ENCODE results near the gene EIF4G2. TPM values are rescaled to one million over a fixed set of nuclear protein-coding genes. Genes with fewer than 3 reads are reported as not detected.
A peak's percentile ranks its signal among the peaks of the same experiment; 100 is the strongest.
"Not testable (repeated sequence)": the region's sequence is repeated elsewhere in the genome, so short reads cannot be mapped to it uniquely, and the experiment has no call there.

Gene EIF4G2
- 567 TPM for total RNA-seq

DNA sequence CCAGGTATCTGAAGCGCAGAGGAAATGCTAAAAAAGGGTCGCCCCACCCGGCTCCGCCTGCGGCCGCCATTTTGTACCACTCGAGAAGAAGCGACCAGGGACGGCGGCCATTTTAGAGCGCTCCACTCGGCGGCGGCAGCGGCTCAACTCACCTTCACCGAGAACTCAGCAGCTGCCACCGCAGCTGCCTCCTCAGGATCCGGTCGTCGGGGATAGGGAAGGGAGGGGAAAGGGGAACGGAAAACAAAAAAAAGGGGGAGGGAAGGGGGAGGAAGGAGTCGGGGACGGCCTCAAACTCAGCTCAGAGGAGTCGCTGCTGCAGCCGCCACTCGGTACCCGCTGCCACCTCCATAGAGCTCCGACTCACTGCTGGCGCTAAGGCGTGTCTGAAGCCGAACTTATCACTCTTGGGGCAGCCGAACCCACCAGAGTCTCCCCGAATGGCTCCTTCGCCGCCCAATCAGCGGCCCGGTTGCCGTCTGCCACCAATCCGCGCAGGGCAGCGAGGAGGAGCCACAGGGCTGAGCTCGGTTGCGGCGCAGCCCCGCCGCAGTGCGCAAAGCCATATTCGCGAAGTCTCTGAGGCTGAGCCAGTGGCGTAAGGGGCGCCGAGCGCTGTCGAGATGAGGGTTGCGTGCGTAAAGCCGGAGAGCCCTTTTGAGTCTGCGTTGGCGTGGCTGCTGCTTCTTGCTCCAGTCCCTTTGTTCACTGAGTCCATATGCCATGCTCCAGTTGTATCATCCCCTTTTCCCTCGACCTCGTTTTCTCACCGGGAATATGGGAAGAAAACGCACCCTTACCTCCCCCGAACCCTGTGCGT lies at the start of gene EIF4G2:
TSS of gene EIF4G2 (minus strand) at position 374 of the 820 bp plus-strand sequence.
- peak; percentile 98 for DNase-seq (ENCODE audit: low spot score)
- intact Hi-C loops (cut with DNase I) = loop anchor here (5.0 kb wide), 1 partner anchor 49 kb away; the partner anchor contains the start of gene ZBED5

DNA sequence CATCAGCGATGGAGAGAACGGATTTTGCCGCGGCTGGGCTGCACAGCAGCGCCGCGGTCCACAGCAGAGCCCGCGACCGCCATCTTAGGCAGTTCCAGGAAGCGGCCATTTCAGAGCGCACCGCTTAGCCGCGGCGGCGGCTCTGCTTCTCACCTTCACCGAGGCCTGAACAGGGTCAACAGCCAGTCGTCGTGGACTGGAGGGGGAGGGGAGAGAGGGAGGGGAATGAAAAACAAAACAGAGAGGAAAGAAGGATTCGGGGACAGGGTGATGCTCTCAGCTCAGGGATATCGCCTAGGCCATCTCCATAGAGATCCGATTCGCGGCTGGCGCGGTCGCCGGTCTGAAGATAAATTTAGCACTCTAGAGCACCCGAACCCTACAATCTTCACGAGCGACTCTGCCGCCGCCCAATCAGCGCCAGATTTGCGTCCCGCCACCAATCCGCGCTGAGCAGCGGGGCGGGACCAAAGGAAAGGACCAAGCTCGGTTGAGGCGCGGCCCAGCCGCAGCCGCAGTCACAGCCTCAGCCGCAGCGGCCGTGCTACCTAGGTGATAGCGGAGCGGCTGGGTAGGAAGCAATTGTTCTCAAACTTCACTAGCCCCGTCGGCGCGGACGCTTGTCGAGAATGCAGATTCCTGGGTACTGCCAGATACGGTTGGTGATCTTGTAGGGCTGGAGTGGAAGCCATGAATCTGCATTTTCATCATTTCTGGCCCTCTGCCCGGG lies 49.1 kb upstream of the EIF4G2 start, which contains the start of gene ZBED5:
TSS of gene ZBED5 (minus strand) at position 345 of the 730 bp plus-strand sequence. CDS start 3,108 bp downstream, outside the sequence.
- DNase-seq (ENCODE audit: low spot score) (peak; percentile 98), ATAC-seq (peak; percentile 99)
- intact Hi-C loops (cut with DNase I) = loop anchor here (5.0 kb wide), 1 partner anchor 51 kb away; the partner anchor contains the start of gene EIF4G2

More for the DNA sequence above, at the start of gene EIF4G2:
- peak; percentile 99 for ATAC-seq

GRCh38 chr11:10857459-10857708 lies 48.7 kb upstream of the EIF4G2 start:
- DNase-seq (ENCODE audit: low spot score) (no peak), ATAC-seq (peak; percentile 0)
- intact Hi-C loops (cut with DNase I) = loop anchor here (5.0 kb wide), 1 partner anchor 50 kb away; the partner anchor contains the start of gene EIF4G2

DNA sequence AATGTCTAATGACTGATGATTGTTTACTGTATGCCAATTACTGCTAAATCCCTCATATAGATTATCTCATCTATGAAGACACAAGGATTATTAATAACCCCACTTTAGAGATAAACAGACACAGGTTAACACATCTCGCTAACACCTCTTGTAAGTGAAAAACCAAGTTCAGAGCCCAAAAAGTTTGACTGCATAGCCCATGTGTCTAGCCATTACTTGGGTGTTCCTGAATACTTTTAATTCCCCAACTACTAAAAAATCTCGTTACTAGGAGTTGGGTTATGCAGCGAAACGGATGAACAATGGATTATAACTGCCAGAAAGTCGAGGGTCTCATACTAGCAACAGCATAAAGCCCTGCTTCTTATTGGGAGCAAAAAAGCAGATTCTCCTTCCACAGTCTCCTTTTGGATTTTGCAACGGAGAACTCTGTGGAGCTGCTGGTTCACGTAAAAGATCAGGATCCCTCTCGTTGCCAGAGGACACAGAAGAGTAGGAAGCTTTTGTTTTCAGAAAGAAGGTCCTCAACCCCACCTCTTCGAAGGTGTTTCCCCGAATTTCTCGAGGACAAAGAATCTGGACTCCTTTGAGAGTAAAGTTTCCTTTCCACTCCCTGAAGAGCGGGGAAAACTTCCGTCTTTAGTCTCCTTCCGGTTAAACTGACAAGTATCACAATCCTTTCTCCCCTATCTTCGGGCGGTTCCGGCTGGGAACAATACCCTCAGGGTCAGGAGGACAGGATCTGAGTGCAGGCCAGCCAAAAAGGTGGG lies 48.1 kb upstream of the EIF4G2 start:
- DNase-seq (ENCODE audit: low spot score) = no peak
- intact Hi-C loops (cut with DNase I) = loop anchor here (5.0 kb wide), 1 partner anchor 50 kb away; the partner anchor contains the start of gene EIF4G2
- peak; percentile 5 for ATAC-seq

- intact Hi-C loops (cut with DNase I) = loop anchor here (5.0 kb wide), 1 partner anchor 48 kb away; the partner anchor contains the start of gene EIF4G2
- DNase-seq (ENCODE audit: low spot score) (no peak), ATAC-seq (no peak)
Observed at GRCh38 chr11:10855295-10855694, 46.6 kb upstream of the EIF4G2 start.

DNA sequence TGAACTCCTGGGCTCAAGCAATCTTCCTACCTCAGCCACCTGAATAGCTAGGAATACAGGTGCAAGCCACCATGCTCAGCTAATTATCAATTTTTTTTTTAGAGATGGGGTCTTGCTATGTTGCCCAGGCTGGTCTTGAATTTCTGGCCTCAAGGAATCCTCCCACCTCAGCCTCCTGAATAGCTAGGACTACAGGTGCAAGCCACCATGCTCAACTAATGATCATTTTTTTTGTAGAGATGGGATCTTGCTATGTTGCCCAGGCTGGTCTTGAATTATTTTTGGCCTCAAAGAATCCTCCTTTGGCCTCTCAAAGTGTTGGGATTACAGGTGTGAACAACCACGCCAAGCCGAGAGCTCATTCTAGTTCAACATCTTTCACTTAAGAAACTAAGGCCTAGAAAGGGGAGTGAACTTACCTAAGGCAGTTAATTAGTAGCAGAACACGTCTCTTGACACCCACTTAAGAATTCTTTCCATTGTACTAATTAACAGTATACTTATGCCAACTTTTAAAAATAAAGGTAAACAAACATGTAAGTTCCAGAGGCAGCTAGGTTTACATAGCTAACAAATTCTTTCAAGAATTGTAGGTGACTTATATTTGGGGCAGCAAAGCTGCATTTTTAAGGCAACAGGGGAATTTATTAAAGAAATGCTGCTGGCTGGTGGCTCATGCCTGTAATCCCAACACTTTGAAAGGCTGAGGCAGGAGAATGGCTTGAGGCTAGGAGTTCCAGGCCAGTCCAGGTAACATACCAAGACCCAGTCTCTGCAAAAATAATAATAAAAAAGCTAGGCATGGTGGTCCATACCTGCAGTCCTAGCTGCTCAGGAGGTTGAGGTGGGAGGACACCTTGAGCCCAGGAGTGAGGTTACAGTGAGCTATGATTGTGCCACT lies 39.5 kb upstream of the EIF4G2 start:
- intact Hi-C loops (cut with DNase I) = no loop called here
- DNase-seq (ENCODE audit: low spot score) = no peak
- no peak for ATAC-seq

DNA sequence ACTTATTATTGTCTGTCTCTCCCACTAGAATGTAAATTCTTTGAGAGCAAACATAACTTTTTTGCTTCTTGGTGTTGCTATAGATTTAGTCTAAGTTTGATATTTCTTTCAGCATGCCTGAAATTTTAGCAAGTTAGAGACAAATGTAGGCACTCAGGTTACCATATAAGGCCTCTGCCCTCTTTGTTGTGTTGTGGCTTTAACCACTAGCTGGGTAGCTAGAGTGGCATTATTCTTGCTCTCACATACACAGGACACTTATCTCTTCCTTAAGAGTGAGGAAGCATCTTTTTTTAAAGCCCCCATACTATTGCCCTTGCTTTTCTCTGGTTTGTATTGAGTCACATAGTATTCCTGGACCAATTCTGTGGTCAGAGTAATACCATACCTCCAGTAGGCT lies 37.9 kb upstream of the EIF4G2 start:
- intact Hi-C loops (cut with DNase I) = no loop called here
- ATAC-seq = no peak
- DNase-seq (ENCODE audit: low spot score) = no peak

DNA sequence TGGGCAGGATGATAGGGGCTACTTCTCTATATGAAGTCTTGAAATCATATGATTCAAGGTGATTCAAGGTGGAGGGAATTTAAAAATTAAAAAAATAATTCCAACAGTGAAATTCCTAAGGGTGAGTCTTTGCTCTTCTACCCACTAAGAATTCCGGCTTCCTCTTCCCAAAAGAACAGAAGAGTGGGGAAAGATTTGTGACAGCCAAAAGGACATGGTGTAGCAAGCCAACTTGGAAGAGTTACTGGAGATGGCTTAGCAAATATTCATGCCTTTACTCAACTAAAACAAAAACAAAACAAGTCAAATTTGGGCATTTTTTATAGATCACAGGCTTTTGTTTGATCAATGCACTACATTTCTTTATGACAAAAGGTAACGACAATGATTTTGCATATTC lies 36.9 kb upstream of the EIF4G2 start:
- ATAC-seq = no peak

DNA sequence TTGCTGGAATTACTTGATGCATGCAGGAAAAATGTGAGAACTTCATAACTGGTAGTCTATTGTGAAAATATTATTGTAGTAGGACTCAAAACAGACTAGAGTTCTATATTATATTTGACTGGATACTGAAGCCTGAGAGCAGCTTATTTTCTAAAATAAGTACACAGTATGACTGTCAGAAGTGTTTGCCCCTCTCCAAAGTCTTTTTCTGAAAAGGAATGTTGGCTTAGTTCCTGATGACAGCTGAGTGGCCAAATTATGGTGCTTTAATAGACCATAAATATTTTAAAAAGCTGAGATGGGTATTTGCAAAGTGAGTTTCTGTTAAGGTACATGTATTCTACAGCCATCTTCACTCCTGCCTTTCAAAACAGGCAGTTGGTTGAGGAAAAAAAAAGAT lies 36.1 kb upstream of the EIF4G2 start:
- ATAC-seq (no peak), DNase-seq (ENCODE audit: low spot score) (no peak)
- intact Hi-C loops (cut with DNase I) = no loop called here

More for the DNA sequence above, 36.9 kb upstream of the EIF4G2 start:
- intact Hi-C loops (cut with DNase I) = no loop called here
- DNase-seq (ENCODE audit: low spot score) = no peak

GRCh38 chr11:10844356-10844755 lies 35.6 kb upstream of the EIF4G2 start:
- no peak for DNase-seq (ENCODE audit: low spot score)
- no peak for ATAC-seq
- intact Hi-C loops (cut with DNase I) = no loop called here

DNA sequence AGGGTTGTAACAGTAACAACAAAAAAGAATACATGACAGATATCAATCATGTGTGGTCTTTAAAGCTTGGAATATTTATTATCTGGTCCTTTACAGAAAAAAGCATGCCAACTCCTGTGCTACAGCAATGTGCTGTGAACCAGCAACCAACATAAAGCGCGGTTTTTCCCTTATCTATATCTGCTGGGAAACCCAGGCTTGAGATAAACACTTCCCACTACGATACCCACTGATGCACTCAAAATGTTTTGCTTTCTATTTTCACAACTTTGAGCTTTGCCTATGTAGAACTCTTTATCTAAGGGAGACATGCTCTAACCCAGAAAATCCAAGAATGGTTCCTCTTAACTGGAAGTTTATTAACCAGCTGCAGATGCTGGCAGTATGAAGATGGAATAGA lies 30.2 kb upstream of the EIF4G2 start:
- intact Hi-C loops (cut with DNase I) = no loop called here
- DNase-seq (ENCODE audit: low spot score) (no peak), ATAC-seq (no peak)

DNA sequence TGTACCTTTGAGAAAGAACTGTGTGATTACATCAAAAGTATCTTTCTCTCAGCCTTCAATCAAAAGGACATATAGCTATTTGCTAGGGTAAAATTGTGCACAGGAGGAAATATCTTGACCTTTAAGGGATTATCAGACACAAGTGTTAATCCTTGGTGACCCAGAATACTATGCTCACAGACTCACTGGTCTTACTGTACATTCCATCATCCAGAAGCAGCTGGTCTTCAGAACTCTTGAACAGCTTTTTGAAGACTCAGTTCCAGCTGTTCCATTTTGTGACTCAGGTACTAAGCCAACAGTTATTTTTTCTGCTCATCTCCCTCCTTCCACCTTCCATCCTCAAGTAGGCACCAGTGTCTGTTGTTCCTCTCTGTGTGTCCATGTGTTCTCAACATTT lies 29.4 kb upstream of the EIF4G2 start:
- DNase-seq (ENCODE audit: low spot score) (no peak), ATAC-seq (no peak)
- intact Hi-C loops (cut with DNase I) = no loop called here

- ATAC-seq; DNase-seq (ENCODE audit: low spot score); intact Hi-C loops (cut with DNase I): not testable (repeated sequence)
Observed at GRCh38 chr11:10836884-10837283, 28.2 kb upstream of the EIF4G2 start.

GRCh38 chr11:10829139-10829538 lies 20.4 kb upstream of the EIF4G2 start:
- intact Hi-C loops (cut with DNase I) = no loop called here
- DNase-seq (ENCODE audit: low spot score) = no peak
- no peak for ATAC-seq

DNA sequence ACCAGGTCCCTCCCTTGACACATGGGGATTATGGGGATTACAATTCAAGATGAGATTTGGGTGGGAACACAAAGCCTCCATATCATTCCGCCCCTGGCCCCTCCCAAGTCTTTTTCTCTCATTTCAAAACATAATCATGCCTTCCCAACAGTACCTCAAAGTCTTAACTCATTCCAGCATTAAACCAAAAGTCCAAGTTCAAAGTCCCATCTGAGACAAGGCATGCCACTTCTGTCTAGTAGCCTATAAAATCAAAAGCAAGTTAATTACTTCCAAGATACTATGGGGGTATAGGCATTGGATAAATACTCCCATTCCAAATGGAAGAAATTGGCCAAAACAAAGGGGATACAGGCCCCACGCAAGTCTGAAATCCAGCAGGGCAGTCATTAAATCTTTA lies 19.7 kb upstream of the EIF4G2 start:
- DNase-seq (ENCODE audit: low spot score) (no peak), ATAC-seq (no peak)
- intact Hi-C loops (cut with DNase I) = no loop called here

DNA sequence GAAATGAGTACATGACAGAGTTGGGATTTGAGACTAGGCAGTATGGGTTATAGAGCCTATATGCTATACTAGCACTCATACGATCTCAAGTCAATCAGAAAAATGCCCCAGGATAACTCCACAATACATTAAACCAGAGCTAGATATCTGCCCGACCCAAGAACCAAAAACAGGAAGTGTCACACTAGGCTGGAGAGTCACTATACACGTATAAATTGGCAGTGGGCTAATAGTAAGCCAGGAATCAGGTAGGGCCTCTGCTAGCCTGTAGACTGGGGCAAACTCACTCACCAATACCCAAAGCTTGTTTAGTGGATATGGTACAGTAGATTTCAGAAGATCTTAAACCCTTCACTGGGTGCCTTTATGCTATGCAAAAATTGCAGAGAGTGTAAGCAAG lies 16.2 kb upstream of the EIF4G2 start:
- intact Hi-C loops (cut with DNase I) = no loop called here
- DNase-seq (ENCODE audit: low spot score) (no peak), ATAC-seq (no peak)

DNA sequence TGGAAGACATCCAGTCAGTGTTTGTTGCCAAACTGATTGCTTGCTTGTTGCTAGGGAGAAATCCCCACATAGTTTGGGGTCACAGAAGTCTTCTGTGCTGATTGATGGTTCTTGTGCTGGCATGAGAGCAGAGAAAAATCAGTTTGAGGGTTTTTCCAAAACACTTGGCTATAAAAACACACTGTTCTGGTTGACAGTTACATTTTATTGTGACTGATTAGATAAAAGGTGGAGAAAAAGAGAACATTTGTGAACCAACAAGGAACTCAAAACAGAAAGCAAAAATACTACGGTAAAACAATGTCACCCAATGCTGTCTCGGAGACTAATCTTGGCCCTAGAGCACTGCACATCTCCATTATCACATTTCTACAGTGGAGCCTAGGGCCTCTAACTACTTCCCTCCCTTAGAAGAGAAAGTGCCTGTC lies 14.4 kb upstream of the EIF4G2 start:
- intact Hi-C loops (cut with DNase I) = no loop called here
- DNase-seq (ENCODE audit: low spot score) (no peak), ATAC-seq (no peak)

GRCh38 chr11:10822491-10822890 lies 13.8 kb upstream of the EIF4G2 start:
- DNase-seq (ENCODE audit: low spot score); intact Hi-C loops (cut with DNase I); ATAC-seq: not testable (repeated sequence)
